Muscle of leg (tissue), 11 donors: ENCODE results near the gene HSPB7. TPM values are rescaled to one million over a fixed set of nuclear protein-coding genes. Genes with fewer than 3 reads are reported as not detected.
"Not testable (repeated sequence)": the region's sequence is repeated elsewhere in the genome, so short reads cannot be mapped to it uniquely, and the experiment has no call there.

Experiments
- DNase-seq: peaks from one replicate; pipeline ENCODE4 v3.0.0; 2013
- H3K27ac ChIP-seq: one replicate; pipeline ENCODE4 v1.5.1; 2013; ENCODE audit warnings: mild to moderate bottlenecking, low read length, control low read depth
- H3K27me3 ChIP-seq: one replicate; pipeline ENCODE4 v1.6.1; 2013; ENCODE audit warnings: low read length; ENCODE audit not compliant: control insufficient read depth, insufficient read depth
- H3K36me3 ChIP-seq: one replicate; pipeline ENCODE4 v1.6.1; 2013; ENCODE audit warnings: low read length; ENCODE audit not compliant: control insufficient read depth, insufficient read depth
- H3K4me1 ChIP-seq: one replicate; pipeline ENCODE4 v1.6.1; 2013; ENCODE audit warnings: low read length; ENCODE audit not compliant: control insufficient read depth, insufficient read depth
- H3K4me3 ChIP-seq: one replicate; pipeline ENCODE4 v1.5.1; 2013; ENCODE audit warnings: low read length, control low read depth
- H3K9me3 ChIP-seq: replicated peaks from 2 replicates; pipeline ENCODE4 v1.6.1; 2013; ENCODE audit warnings: low read depth, low read length; ENCODE audit not compliant: control insufficient read depth
- WGBS: methylation state at CpG from one replicate; pipeline ENCODE4 v1.1.5; 2013; ENCODE audit warnings: missing lambda C conversion rate; ENCODE audit not compliant: insufficient coverage; 5-methylcytosine and 5-hydroxymethylcytosine counted together
- polyA plus RNA-seq, 8 donors: library from polyadenylated mRNA; unstranded; fragments of 120-200 nt; gene quantifications; one replicate each; pipeline versions ENCODE4 v1.2.1 to v1.2.3, GENCODE V29; 2013; ENCODE audit warnings: inconsistent platforms in 1 of 8, low replicate concordance in 1 of 8; ENCODE audit not compliant: insufficient read length in 8 of 8, insufficient read depth in 1 of 8
- total RNA-seq: library from RNA; stranded (reverse); fragments of 120-200 nt; gene quantifications from one replicate; pipeline ENCODE4 v1.2.4, GENCODE V29; 2013

The HSPB7 gene
- total and polyA plus RNA-seq, 9 donors, result 39.5 to 165 (median 136) TPM

DNA sequence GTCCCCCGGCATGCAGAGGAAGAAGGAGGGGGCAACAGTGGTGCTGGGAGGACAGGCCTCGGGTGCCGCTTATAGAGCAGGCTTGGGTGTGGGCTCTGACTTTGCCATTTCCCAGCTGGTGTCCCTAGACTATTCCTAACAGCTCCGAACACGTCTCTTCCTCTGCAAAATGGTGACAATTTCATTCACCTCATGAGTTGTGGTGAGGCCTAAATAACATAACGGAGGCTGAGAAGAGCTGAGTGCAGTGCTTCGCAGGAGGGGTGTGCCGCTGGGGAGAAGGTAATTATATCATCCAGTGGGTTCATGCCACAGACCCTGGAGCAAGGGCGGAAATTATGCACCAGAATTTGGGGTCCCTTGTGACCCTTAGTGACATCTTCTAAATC is 44.8 kb upstream of the HSPB7 start:
- H3K4me1 ChIP-seq, result peaks cover 13% of the 10 kb centered on the region
- H3K4me3 ChIP-seq, H3K27ac ChIP-seq, DNase-seq, H3K9me3 ChIP-seq, H3K36me3 ChIP-seq, H3K27me3 ChIP-seq: not testable (repeated sequence)
- 77% methylated on average over 4 of the region's 9 CpGs for WGBS

GRCh38 chr1:16061989-16062686 is 44.3 kb upstream of the HSPB7 start:
- H3K27ac ChIP-seq, DNase-seq, H3K4me1 ChIP-seq, H3K9me3 ChIP-seq, H3K27me3 ChIP-seq, H3K4me3 ChIP-seq, H3K36me3 ChIP-seq: not testable (repeated sequence)
- WGBS, result 83% methylated on average over 1 of the region's 18 CpGs

- Histone ChIP-seq H3K4me1 (peaks cover 2% of the 10 kb centered on the region), H3K36me3 (no peaks in the 10 kb centered on the region), H3K27ac (no peak overlapping the region), H3K9me3 (no peaks in the 10 kb centered on the region), H3K4me3 (no peak overlapping the region), H3K27me3 (peaks cover 8% of the 10 kb centered on the region)
- 74% methylated on average over 3 of the region's 3 CpGs for WGBS
- DNase-seq, result no peak
Measured at GRCh38 chr1:16061266-16061665, 43.4 kb upstream of the HSPB7 start.

DNA sequence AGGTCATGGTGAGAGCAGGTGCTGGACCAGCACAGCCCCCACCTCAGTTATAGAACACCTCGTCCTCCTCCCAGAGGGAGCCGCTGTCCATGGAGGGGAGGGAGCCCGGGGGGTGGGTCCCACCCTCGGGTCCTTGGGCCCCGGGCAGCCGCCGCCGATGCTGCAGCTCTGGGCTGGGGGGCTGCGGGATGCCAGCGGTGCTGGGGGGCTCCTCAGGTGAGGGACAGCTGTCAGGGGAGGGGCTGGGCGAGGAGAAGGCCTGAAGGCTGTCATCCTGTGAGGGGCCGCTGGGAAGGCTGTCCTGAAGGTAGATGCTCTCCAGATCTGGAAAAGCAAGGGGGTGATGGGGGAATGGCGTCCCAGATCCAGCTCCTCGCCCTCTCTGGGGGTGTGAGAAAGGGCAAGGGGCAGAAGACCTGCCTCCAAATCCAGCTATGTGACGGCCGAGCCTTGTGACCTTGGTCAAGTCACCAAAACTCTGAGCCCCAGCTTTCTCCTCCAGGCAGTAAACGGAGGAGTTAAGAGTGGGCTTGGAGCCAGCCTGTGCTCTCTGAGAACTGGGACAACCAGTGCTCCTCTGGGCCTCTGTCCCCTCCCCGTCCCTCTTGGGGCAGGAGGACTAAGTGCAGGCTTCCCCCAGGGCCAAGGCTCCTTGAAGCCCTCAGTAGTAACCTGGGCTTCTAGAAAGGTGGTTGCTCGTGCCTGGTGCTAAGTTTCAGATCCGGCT is 40.7 kb upstream of the HSPB7 start:
- DNase-seq, H3K36me3 ChIP-seq, H3K9me3 ChIP-seq, H3K27me3 ChIP-seq, H3K4me3 ChIP-seq, H3K27ac ChIP-seq, H3K4me1 ChIP-seq: not testable (repeated sequence)
- 60% methylated on average over 3 of the region's 20 CpGs for WGBS

DNA sequence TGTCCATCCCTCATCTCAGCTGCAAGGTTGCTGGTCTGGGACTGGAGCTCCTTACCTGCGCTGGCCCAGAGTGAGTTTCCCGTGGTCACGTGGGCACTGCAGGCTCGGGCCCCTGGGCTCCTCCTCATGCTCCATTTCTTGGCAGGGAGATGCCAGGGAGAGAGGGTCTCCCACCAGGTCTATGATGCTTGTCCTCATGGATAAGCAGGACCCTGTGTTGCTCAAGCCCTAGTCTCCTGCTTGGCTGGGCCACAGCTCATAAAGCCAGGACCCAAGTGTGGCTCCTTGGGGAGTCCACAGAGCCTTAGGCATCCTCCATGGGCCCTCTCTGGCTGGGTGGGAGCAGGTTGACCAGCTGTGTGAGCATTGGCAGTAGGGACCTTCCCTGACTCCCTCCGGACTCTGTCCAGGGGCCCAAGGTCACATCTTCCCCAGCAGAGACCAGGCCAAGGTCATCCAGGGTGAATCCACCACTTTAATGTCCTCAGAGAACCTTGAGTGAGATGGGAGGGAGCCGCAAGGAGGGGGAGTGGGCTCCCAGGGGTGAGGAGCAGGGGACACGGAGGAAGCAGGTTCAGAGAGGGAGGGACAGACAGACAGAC is 39.6 kb upstream of the HSPB7 start:
- H3K27me3 ChIP-seq, H3K4me1 ChIP-seq, H3K9me3 ChIP-seq, H3K36me3 ChIP-seq, DNase-seq, H3K27ac ChIP-seq, H3K4me3 ChIP-seq: not testable (repeated sequence)
- WGBS, result 86% methylated on average over 4 of the region's 7 CpGs

- H3K9me3 ChIP-seq, H3K27ac ChIP-seq, DNase-seq, H3K4me1 ChIP-seq, H3K27me3 ChIP-seq, H3K36me3 ChIP-seq, H3K4me3 ChIP-seq: not testable (repeated sequence)
- WGBS, result 67% methylated on average over 1 of the region's 4 CpGs
Measured at GRCh38 chr1:16056521-16056912, 38.7 kb upstream of the HSPB7 start.

GRCh38 chr1:16055613-16056520 is 38.0 kb upstream of the HSPB7 start:
- Histone ChIP-seq H3K9me3 (no peaks in the 10 kb centered on the region), H3K4me3 (no peak overlapping the region), H3K27ac (no peak overlapping the region), H3K27me3 (no peaks in the 10 kb centered on the region), H3K36me3 (no peaks in the 10 kb centered on the region), H3K4me1 (no peaks in the 10 kb centered on the region)
- DNase-seq, result peak; percentile 79
- WGBS, result 39% methylated on average over 5 of the region's 18 CpGs

DNA sequence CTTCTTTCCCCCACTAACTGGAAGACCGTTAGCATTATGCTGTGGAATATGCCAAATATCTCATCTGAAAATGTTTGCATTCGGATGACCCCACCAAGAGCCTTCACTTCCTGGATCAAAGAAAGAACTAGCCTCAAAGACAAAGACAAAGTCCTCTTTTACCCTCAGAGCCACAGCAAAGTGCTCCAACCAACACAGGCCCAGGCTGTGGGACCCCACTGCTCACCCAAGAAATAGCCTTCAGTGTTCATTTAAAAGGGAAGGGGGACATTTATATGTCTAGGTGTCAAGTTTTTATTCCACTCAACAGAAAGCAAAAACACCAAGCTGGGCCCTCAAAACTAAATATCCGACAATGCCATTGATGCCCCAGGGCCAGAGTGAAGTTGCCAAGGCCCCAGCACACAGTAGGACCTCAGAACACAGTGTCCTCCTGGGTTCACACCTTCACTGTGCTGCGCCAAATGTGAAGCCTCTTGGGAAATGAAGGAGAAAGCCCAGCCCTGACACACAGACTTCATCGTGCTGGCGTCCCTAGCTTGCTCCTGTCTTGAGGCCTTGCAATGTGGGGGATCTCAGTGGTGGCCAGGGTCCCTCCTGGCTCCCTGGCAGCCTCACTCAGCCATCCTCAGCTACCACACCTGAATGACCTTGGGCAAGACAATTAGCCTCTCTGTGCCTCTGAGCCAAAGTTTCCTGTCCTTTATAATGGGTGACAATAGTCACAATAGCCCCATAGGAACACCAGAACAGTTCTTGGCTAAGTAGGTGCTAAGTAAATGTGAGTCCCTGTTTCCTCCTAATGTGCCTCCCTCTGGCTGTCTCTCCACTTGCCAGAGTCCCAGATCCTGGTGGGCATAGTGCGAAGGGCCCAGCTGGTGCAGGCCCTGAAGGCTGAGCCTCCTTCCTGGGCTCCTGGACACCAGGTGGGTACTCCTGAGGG is 37.0 kb upstream of the HSPB7 start:
- no peaks in the 10 kb centered on the region for H3K9me3 ChIP-seq
- WGBS, result 72% methylated on average over 4 of the region's 7 CpGs
- H3K27me3 ChIP-seq, result no peaks in the 10 kb centered on the region
- H3K27ac ChIP-seq, result no peak overlapping the region
- H3K4me3 ChIP-seq, result no peak overlapping the region
- no peaks in the 10 kb centered on the region for H3K4me1 ChIP-seq
- no peaks in the 10 kb centered on the region for H3K36me3 ChIP-seq
- DNase-seq, result no peak

- Histone ChIP-seq H3K4me3 (no peak overlapping the region), H3K9me3 (no peaks in the 10 kb centered on the region), H3K36me3 (no peaks in the 10 kb centered on the region), H3K27ac (no peak overlapping the region), H3K4me1 (peaks cover 1% of the 10 kb centered on the region), H3K27me3 (no peaks in the 10 kb centered on the region)
- no peak for DNase-seq
- WGBS, result 100% methylated on average over 2 of the region's 8 CpGs
Measured at GRCh38 chr1:16053781-16054502, 36.1 kb upstream of the HSPB7 start.
